DMS114 treated with DMSO at 0.1 percent for 48 hours (cell line): ENCODE measurements around the gene RORC.

Source experiments
- DNase-seq: peaks from one replicate; lab custom pipeline; 2025; ENCODE audit not compliant: unreplicated experiment; lab: John Stamatoyannopoulos, UW

The RORC gene

GRCh38 chr1:151828921-151829320 lies 2.7 kb downstream of the RORC start:
- no peak for DNase-seq

GRCh38 chr1:151827853-151828252 lies 3.7 kb downstream of the RORC start:
- no peak for DNase-seq

- no peak for DNase-seq
Measured at GRCh38 chr1:151825751-151826660, 5.6 kb downstream of the RORC start.

- no peak for DNase-seq
Measured at GRCh38 chr1:151825204-151825603, 6.4 kb downstream of the RORC start.

GRCh38 chr1:151823175-151823574 lies 8.4 kb downstream of the RORC start:
- DNase-seq: no peak

GRCh38 chr1:151822404-151822803 lies 9.2 kb downstream of the RORC start:
- DNase-seq: no peak

GRCh38 chr1:151820940-151821339 lies 10.7 kb downstream of the RORC start:
- DNase-seq: no peak

GRCh38 chr1:151819976-151820623 lies 11.5 kb downstream of the RORC start:
- no peak for DNase-seq

GRCh38 chr1:151819227-151819835 lies 12.3 kb downstream of the RORC start:
- DNase-seq: no peak

- no peak for DNase-seq
Measured at GRCh38 chr1:151817353-151817730, 14.3 kb downstream of the RORC start.

- DNase-seq: no peak
Measured at GRCh38 chr1:151816548-151817352, 14.9 kb downstream of the RORC start.

- DNase-seq: no peak
Measured at GRCh38 chr1:151815716-151816327, 15.8 kb downstream of the RORC start.

- no peak for DNase-seq
Measured at GRCh38 chr1:151814971-151815545, 16.5 kb downstream of the RORC start.

GRCh38 chr1:151814426-151814825 lies 17.2 kb downstream of the RORC start:
- no peak for DNase-seq

GRCh38 chr1:151813271-151813977 lies 18.2 kb downstream of the RORC start:
- no peak for DNase-seq

GRCh38 chr1:151811181-151811580 lies 20.4 kb downstream of the RORC start:
- no peak for DNase-seq

- no peak for DNase-seq
Measured at GRCh38 chr1:151809985-151810556, 21.5 kb downstream of the RORC start.

- DNase-seq: no peak
Measured at GRCh38 chr1:151809290-151809984, 22.2 kb downstream of the RORC start.

GRCh38 chr1:151807766-151808165 lies 23.8 kb downstream of the RORC start:
- no peak for DNase-seq
